ENCODE results near the gene ABCG5. TPM values are rescaled to one million over a fixed set of nuclear protein-coding genes. Genes with fewer than 3 reads are reported as not detected.

ABCG5 gene
- total RNA-seq, result under 1 TPM in 1 of 6 donors, not detected in 5; 0.09 TPM

- Histone ChIP-seq H3K4me3 (no peak within 1 kb of the TSS), H3K27ac (no peak within 1 kb of the TSS), H3K9me3 (no peaks in the 10 kb centered on the region), H3K4me1 (no peaks in the 10 kb centered on the region), H3K27me3 (no peaks in the 10 kb centered on the region), H3K36me3 (no peaks in the 10 kb centered on the region)
- peak in 1 of 2 donors; percentile 9 for ATAC-seq (ENCODE audit: low FRiP score in 2 of 2)
- TF ChIP-seq CTCF (IDR thresholded peaks at IDR 0.05) (no peak), POLR2A (IDR thresholded peaks at IDR 0.05) (no peak), POLR2AphosphoS5 (IDR thresholded peaks at IDR 0.05) (no peak), EP300 (IDR thresholded peaks at IDR 0.05) (no peak)
- peak in 1 of 2 donors; percentile 65 for DNase-seq
- WGBS, 2 donors, result 82 to 92% methylated on average over 13 to 18 of the region's 20 CpGs
These were observed at the start of gene ABCG5, which contains the start of gene ABCG8 for GRCh38 chr2:43838560-43839267. Gene ABCG5, minus strand, starts transcription at chr2:43838839. Its CDS starts 160 bp downstream, at chr2:43838679. Gene ABCG8, plus strand, starts transcription at chr2:43838971. Its CDS starts 83 bp downstream, at chr2:43839054.

GRCh38 chr2:43887176-43887575 is 48.5 kb upstream of the ABCG5 start:
- Histone ChIP-seq H3K36me3 (peaks cover 10 to 54% (median 17%) of the 10 kb centered on the region in 4 donors), H3K27ac (no peak overlapping the region), H3K4me1 (peaks cover 4 to 9% (median 6%) of the 10 kb centered on the region in 4 donors), H3K4me3 (no peak overlapping the region), H3K27me3 (no peaks in the 10 kb centered on the region), H3K9me3 (no peaks in the 10 kb centered on the region)
- no peak for ATAC-seq (ENCODE audit: low FRiP score in 2 of 2)
- TF ChIP-seq EP300 (IDR thresholded peaks at IDR 0.05) (no peak), POLR2A (IDR thresholded peaks at IDR 0.05) (no peak), CTCF (IDR thresholded peaks at IDR 0.05) (no peak), POLR2AphosphoS5 (IDR thresholded peaks at IDR 0.05) (no peak)
- WGBS, 2 donors, result 80 to 85% methylated on average over 7 of the region's 7 CpGs
- no peak for DNase-seq

GRCh38 chr2:43885132-43885632 is 46.5 kb upstream of the ABCG5 start:
- H3K4me1 ChIP-seq, result peaks cover 13 to 20% (median 17%) of the 10 kb centered on the region in 4 donors
- TF ChIP-seq POLR2A (IDR thresholded peaks at IDR 0.05) (no peak), POLR2AphosphoS5 (IDR thresholded peaks at IDR 0.05) (no peak), EP300 (IDR thresholded peaks at IDR 0.05) (no peak), CTCF (IDR thresholded peaks at IDR 0.05) (no peak)
- H3K4me3 ChIP-seq, result no peak overlapping the region
- no peaks in the 10 kb centered on the region for H3K27me3 ChIP-seq
- WGBS, 2 donors, result 74 to 76% methylated on average over 6 to 7 of the region's 7 CpGs
- H3K27ac ChIP-seq, result peak overlapping the region in 1 of 4 donors; percentile 59
- DNase-seq (no peak), ATAC-seq (ENCODE audit: low FRiP score in 2 of 2) (no peak)
- H3K9me3 ChIP-seq, result no peaks in the 10 kb centered on the region
- peaks cover 8 to 38% (median 11%) of the 10 kb centered on the region in 4 donors for H3K36me3 ChIP-seq

DNA sequence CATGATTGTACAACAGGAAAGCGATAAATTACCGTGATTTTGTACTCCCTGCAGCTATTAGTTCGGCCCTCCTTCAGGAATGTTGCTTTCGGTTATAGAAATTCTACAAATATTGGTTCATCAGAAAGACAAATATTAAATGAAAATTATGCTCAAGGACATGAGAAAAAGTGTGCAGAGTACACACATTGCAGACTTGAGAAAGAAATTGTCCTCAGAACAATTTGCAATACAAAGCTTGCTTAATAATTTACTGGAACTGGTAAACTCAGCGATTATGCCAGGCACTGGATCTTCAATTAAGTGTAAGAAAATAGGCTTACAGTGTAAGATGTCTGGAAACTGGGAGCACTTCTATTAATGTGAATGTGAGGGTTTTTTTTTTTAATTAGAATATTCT is 46.0 kb upstream of the ABCG5 start:
- H3K27ac ChIP-seq, result no peak overlapping the region
- TF ChIP-seq POLR2A (IDR thresholded peaks at IDR 0.05) (no peak), CTCF (IDR thresholded peaks at IDR 0.05) (no peak), POLR2AphosphoS5 (IDR thresholded peaks at IDR 0.05) (no peak), EP300 (IDR thresholded peaks at IDR 0.05) (no peak)

More for the DNA sequence above, 46.0 kb upstream of the ABCG5 start:
- ATAC-seq (ENCODE audit: low FRiP score in 2 of 2) (no peak), DNase-seq (no peak)
- no peaks in the 10 kb centered on the region for H3K9me3 ChIP-seq
- no peak overlapping the region for H3K4me3 ChIP-seq
- 63 to 72% methylated on average over 5 of the region's 5 CpGs for WGBS, 2 donors
- peaks cover 13 to 20% (median 17%) of the 10 kb centered on the region in 4 donors for H3K4me1 ChIP-seq
- peaks cover 8 to 33% (median 11%) of the 10 kb centered on the region in 4 donors for H3K36me3 ChIP-seq
- H3K27me3 ChIP-seq, result no peaks in the 10 kb centered on the region

Measured in upper lobe of left lung (tissue), 6 donors.